DND-41 (cell line): ENCODE results near the gene ZNF536.

ENCODE experiments used
- ATAC-seq: fragments of 200-7000 bp; cut with Tn5 transposase; 3 replicates; pipeline ENCODE4 v1.9.1; 2021; ENCODE audit warnings: low read depth; ENCODE audit not compliant: insufficient read depth
- DNase-seq: peaks from one replicate; pipeline ENCODE4 v3.0.0-alpha.2; 2020
- H2AFZ ChIP-seq: 2 replicates; pipeline ENCODE4 v1.6.0; 2012; ENCODE audit warnings: low read depth, low read length
- H3K27ac ChIP-seq: 2 replicates; pipeline ENCODE4 v1.5.1; 2012; ENCODE audit warnings: low read length, inconsistent platforms
- H3K27me3 ChIP-seq: fragments of 200-600 bp; sonication (generic); 2 replicates; pipeline ENCODE4 v1.6.0; 2012; ENCODE audit warnings: low read length, mild to moderate bottlenecking, inconsistent platforms; ENCODE audit not compliant: insufficient read depth, poor library complexity
- H3K36me3 ChIP-seq: 2 replicates; pipeline ENCODE4 v1.5.1; 2012; ENCODE audit warnings: low read length, inconsistent platforms; ENCODE audit not compliant: insufficient read depth
- H3K4me1 ChIP-seq: 2 replicates; pipeline ENCODE4 v1.5.1; 2012; ENCODE audit warnings: mild to moderate bottlenecking, low read length; ENCODE audit not compliant: insufficient read depth
- H3K4me2 ChIP-seq: 2 replicates; pipeline ENCODE4 v1.6.0; 2012; ENCODE audit warnings: mild to moderate bottlenecking, moderate library complexity, low read length, inconsistent platforms; ENCODE audit not compliant: insufficient read depth
- H3K4me3 ChIP-seq, 2 experiments: fragments of 200-600 bp in 1 of 2; shearing (Covaris generic) in 1 of 2; 2 replicates each; pipeline ENCODE4 v1.5.1; 2012 to 2016; ENCODE audit warnings: inconsistent platforms in 2 of 2, low read length in 2 of 2, mild to moderate bottlenecking in 2 of 2, low read depth in 1 of 2, moderate library complexity in 1 of 2
- H3K79me2 ChIP-seq: 2 replicates; pipeline ENCODE4 v1.6.0; 2012; ENCODE audit warnings: low read length, inconsistent platforms; ENCODE audit not compliant: insufficient read depth
- H3K9ac ChIP-seq: 2 replicates; pipeline ENCODE4 v1.6.0; 2012; ENCODE audit warnings: low read depth, mild to moderate bottlenecking, inconsistent platforms, low read length, moderate library complexity
- H3K9me3 ChIP-seq: 2 replicates; pipeline ENCODE4 v1.5.1; 2012; ENCODE audit warnings: low read length, moderate library complexity, mild to moderate bottlenecking, inconsistent platforms; ENCODE audit not compliant: insufficient read depth, severe bottlenecking
- H4K20me1 ChIP-seq: 2 replicates; pipeline ENCODE4 v1.6.0; 2012; ENCODE audit warnings: low read length; ENCODE audit not compliant: insufficient read depth
- CTCF ChIP-seq: IDR thresholded peaks from 2 replicates; pipeline ENCODE4 v1.5.1; 2012; ENCODE audit warnings: borderline replicate concordance, low read length, moderate library complexity, mild to moderate bottlenecking; ENCODE audit not compliant: poor library complexity, severe bottlenecking; ENCODE audit errors: extremely low read depth
- EZH2 ChIP-seq: IDR thresholded peaks from 3 replicates; pipeline ENCODE4 v1.6.1; 2012; ENCODE audit warnings: borderline replicate concordance, low read depth, mild to moderate bottlenecking, moderate library complexity, low read length, inconsistent platforms; ENCODE audit not compliant: severe bottlenecking

Gene ZNF536

DNA sequence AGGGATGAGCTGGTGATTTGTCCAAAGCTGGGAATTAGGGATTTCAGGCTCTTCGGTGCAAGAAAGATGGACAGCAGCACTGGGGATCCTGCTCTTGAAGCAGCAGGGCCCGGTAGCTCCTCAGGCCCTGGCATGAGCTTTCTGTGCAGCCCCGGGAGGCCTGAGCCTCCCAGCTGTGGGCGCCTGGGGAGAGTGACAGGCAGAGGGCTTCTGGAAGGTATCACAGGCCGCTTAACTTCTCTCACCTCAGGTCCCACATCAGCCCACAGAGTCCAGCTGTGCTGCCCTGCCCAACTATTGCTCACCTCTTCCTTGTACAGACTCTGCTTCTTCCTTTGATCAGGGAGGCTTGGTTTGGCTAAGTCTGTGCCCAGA, 14.6 kb upstream of the ZNF536 start:
- Histone ChIP-seq H4K20me1 (no peaks in the 10 kb centered on the region), H3K27ac (no peak overlapping the region), H3K4me2 (no peak overlapping the region), H3K27me3 (peaks cover 3% of the 10 kb centered on the region), H3K36me3 (no peaks in the 10 kb centered on the region), H3K79me2 (no peaks in the 10 kb centered on the region), H2AFZ (no peak overlapping the region), H3K4me1 (no peaks in the 10 kb centered on the region), H3K9ac (no peak overlapping the region), H3K9me3 (no peaks in the 10 kb centered on the region), H3K4me3 (no peak overlapping the region)
- TF ChIP-seq CTCF (no peak), EZH2 (no peak)
- DNase-seq = no peak
- ATAC-seq = no peak

DNA sequence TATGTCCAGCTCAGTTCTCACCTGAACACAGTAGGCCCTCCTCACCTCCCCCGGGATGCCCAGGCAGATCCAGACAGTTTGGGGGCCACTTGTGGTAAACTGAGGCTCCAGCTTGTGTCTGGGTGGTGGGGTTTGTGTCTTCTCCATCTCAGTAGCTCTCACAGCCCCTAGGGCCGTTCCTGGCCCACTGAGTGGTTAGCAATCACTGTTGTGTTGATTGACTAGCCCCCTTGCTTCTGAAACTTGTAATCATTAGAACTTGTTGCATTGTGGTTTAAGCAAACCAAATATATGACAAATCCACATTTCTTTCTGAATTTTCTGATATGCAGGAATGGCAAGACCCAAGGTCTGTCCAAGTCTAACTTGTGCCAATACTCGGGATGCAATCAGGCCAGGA, 13.9 kb upstream of the ZNF536 start:
- no peak overlapping the region for H3K9ac ChIP-seq

GRCh38 chr19:30358821-30359580, 13.2 kb upstream of the ZNF536 start:
- no peaks in the 10 kb centered on the region for H3K9me3 ChIP-seq
- DNase-seq (no peak), ATAC-seq (no peak)
- no peak overlapping the region for H3K27ac ChIP-seq
- no peaks in the 10 kb centered on the region for H3K36me3 ChIP-seq
- peaks cover 3% of the 10 kb centered on the region for H3K27me3 ChIP-seq
- no peak overlapping the region for H3K4me2 ChIP-seq
- no peak for TF ChIP-seq EZH2
- TF ChIP-seq CTCF = no peak
- no peaks in the 10 kb centered on the region for H3K4me1 ChIP-seq
- no peak overlapping the region for H3K9ac ChIP-seq
- H3K79me2 ChIP-seq = no peaks in the 10 kb centered on the region
- H3K4me3 ChIP-seq = no peak overlapping the region
- H4K20me1 ChIP-seq = no peaks in the 10 kb centered on the region
- no peak overlapping the region for H2AFZ ChIP-seq

More for the DNA sequence above, 13.9 kb upstream of the ZNF536 start:
- H3K4me2 ChIP-seq = no peak overlapping the region
- no peak for TF ChIP-seq EZH2
- TF ChIP-seq CTCF = no peak
- no peaks in the 10 kb centered on the region for H3K79me2 ChIP-seq
- no peak overlapping the region for H3K27ac ChIP-seq
- no peaks in the 10 kb centered on the region for H3K4me1 ChIP-seq
- DNase-seq = no peak
- H3K36me3 ChIP-seq = no peaks in the 10 kb centered on the region
- H3K4me3 ChIP-seq = no peak overlapping the region
- peaks cover 3% of the 10 kb centered on the region for H3K27me3 ChIP-seq
- H3K9me3 ChIP-seq = no peaks in the 10 kb centered on the region
- no peak for ATAC-seq
- H2AFZ ChIP-seq = no peak overlapping the region
- H4K20me1 ChIP-seq = no peaks in the 10 kb centered on the region

DNA sequence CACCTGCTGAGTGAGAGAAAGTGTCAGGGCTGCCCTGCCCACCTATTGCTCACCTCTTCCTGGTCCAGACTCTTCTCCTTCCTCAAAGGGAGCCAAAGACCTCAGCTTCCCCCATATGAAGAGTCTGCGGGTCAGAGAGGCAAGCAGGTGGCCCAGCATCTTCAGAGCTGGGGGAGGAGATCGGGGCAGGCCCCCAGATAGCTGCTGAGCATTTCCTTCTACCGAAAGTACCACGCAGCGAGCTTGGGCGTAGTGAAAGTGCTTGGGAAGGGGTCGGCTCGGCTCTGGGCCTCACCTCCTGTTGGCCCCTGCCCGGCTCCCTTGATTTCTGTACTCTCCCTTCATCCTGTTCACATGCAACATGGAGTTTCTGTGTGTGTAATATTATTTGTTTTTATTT, 12.2 kb upstream of the ZNF536 start:
- no peak overlapping the region for H3K4me2 ChIP-seq
- H3K4me3 ChIP-seq = no peak overlapping the region
- ATAC-seq = no peak
- peaks cover 3% of the 10 kb centered on the region for H3K27me3 ChIP-seq
- no peaks in the 10 kb centered on the region for H3K36me3 ChIP-seq
- TF ChIP-seq CTCF (no peak), EZH2 (no peak)
- no peaks in the 10 kb centered on the region for H3K9me3 ChIP-seq
- H3K27ac ChIP-seq = no peak overlapping the region
- H3K79me2 ChIP-seq = no peaks in the 10 kb centered on the region
- H3K4me1 ChIP-seq = no peaks in the 10 kb centered on the region
- DNase-seq = no peak
- H2AFZ ChIP-seq = no peak overlapping the region
- no peaks in the 10 kb centered on the region for H4K20me1 ChIP-seq
- no peak overlapping the region for H3K9ac ChIP-seq
